ENCODE measurements around the gene USP16. TPM values are rescaled to one million over a fixed set of nuclear protein-coding genes. Genes with fewer than 3 reads are reported as not detected.
A peak's percentile ranks its signal among the peaks of the same experiment; 100 is the strongest.

USP16 gene
- total RNA-seq, 3 donors from 2014 or later: 35.4 to 53.0 (median 35.7) TPM

GRCh38 chr21:29018540-29018939 lies 5.9 kb upstream of the USP16 start:
- Histone ChIP-seq H3K4me1 (peaks cover 0 to 3% of the 10 kb centered on the region in 2 donors), H3K36me3 (no peaks in the 10 kb centered on the region), H3K4me3 (peak overlapping the region; percentile 81 to 90 (median 89)), H3K27me3 (no peaks in the 10 kb centered on the region), H3K27ac (peak overlapping the region; percentile 68 to 77), H3K9me3 (no peaks in the 10 kb centered on the region)
- TF ChIP-seq POLR2A (IDR thresholded peaks at IDR 0.05): no peak
- TF ChIP-seq POLR2AphosphoS5 (IDR thresholded peaks at IDR 0.05): no peak
- no peak for DNase-seq (ENCODE audit: low spot score in 2 of 2)
- intact Hi-C loops (cut with DNase I; ENCODE audit: low total_unique reads): no loop called here

DNA sequence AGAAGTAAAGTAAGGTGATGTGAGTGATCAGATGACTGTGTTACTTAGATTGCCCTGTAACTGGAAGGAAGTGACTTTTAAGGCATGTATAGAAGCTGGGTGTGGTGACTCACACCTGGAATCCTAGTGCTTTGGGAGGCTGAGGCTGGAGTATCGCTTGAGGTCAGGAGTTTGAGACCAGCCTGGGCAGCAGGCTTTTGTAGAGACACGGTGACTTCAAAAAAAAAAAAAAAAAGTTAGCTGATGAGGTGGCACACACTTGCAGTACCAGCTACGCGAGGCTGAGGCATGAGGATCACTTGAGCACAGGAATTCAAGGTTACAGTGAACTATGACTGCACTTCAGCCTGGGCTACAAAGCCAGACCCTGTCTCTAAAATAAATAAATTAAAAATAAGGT lies 2.3 kb upstream of the USP16 start:
- no peaks in the 10 kb centered on the region for H3K36me3 ChIP-seq
- no peak for DNase-seq (ENCODE audit: low spot score in 2 of 2)
- no peak overlapping the region for H3K27ac ChIP-seq
- no peaks in the 10 kb centered on the region for H3K27me3 ChIP-seq
- no peak overlapping the region for H3K4me3 ChIP-seq
- TF ChIP-seq POLR2AphosphoS5 (IDR thresholded peaks at IDR 0.05): no peak
- TF ChIP-seq, protein P1, sequence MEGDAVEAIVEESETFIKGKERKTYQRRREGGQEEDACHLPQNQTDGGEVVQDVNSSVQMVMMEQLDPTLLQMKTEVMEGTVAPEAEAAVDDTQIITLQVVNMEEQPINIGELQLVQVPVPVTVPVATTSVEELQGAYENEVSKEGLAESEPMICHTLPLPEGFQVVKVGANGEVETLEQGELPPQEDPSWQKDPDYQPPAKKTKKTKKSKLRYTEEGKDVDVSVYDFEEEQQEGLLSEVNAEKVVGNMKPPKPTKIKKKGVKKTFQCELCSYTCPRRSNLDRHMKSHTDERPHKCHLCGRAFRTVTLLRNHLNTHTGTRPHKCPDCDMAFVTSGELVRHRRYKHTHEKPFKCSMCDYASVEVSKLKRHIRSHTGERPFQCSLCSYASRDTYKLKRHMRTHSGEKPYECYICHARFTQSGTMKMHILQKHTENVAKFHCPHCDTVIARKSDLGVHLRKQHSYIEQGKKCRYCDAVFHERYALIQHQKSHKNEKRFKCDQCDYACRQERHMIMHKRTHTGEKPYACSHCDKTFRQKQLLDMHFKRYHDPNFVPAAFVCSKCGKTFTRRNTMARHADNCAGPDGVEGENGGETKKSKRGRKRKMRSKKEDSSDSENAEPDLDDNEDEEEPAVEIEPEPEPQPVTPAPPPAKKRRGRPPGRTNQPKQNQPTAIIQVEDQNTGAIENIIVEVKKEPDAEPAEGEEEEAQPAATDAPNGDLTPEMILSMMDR (IDR thresholded peaks at IDR 0.05): no peak
- TF ChIP-seq POLR2A (IDR thresholded peaks at IDR 0.05): no peak
- intact Hi-C loops (cut with DNase I; ENCODE audit: low total_unique reads): no loop called here
- peaks cover 0 to 12% of the 10 kb centered on the region in 2 donors for H3K4me1 ChIP-seq
- H3K9me3 ChIP-seq: no peaks in the 10 kb centered on the region

DNA sequence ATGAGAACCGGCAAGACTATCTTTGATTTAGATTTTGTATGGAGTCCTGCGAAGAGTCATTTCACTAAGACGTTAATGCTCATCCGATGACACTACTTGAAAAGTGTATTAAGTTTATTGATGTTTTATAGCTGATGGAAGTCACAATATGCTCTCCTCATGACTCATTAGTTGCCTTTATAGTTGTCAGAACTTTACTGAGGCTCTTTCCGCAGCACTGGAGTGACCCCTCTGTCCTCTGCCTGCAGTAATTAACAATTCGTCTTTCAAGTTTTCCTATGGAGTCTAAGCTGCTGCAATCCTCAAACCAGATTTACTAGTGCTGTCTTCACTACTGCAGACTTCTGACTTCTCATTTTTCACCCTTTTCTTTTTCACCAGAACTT lies 853 bp downstream of the USP16 start:
- no peak for DNase-seq (ENCODE audit: low spot score in 2 of 2)
- Histone ChIP-seq H3K9me3 (no peaks in the 10 kb centered on the region), H3K27me3 (no peaks in the 10 kb centered on the region), H3K36me3 (no peaks in the 10 kb centered on the region), H3K4me1 (peaks cover 0 to 9% of the 10 kb centered on the region in 2 donors), H3K27ac (peak overlapping the region; percentile 96 to 98), H3K4me3 (peak overlapping the region; percentile 65 to 82 (median 74))
- intact Hi-C loops (cut with DNase I; ENCODE audit: low total_unique reads): no loop called here
- no peak for TF ChIP-seq POLR2AphosphoS5 (IDR thresholded peaks at IDR 0.05)
- TF ChIP-seq, protein P1 (IDR thresholded peaks at IDR 0.05): no peak

GRCh38 chr21:29029524-29029923 lies 5.1 kb downstream of the USP16 start:
- H3K4me3 ChIP-seq: no peak overlapping the region
- no peaks in the 10 kb centered on the region for H3K27me3 ChIP-seq
- TF ChIP-seq POLR2A (IDR thresholded peaks at IDR 0.05): no peak
- TF ChIP-seq, protein P1 (IDR thresholded peaks at IDR 0.05): no peak
- TF ChIP-seq POLR2AphosphoS5 (IDR thresholded peaks at IDR 0.05): no peak
- H3K4me1 ChIP-seq: peaks cover 0 to 9% of the 10 kb centered on the region in 2 donors
- no peaks in the 10 kb centered on the region for H3K9me3 ChIP-seq
- H3K27ac ChIP-seq: no peak overlapping the region
- intact Hi-C loops (cut with DNase I; ENCODE audit: low total_unique reads): no loop called here
- DNase-seq (ENCODE audit: low spot score in 2 of 2): no peak
- no peaks in the 10 kb centered on the region for H3K36me3 ChIP-seq

GRCh38 chr21:29030909-29031308 lies 6.4 kb downstream of the USP16 start:
- Histone ChIP-seq H3K36me3 (no peaks in the 10 kb centered on the region), H3K9me3 (no peaks in the 10 kb centered on the region)

More at GRCh38 chr21:29030909-29031308, 6.4 kb downstream of the USP16 start:
- Histone ChIP-seq H3K27ac (no peak overlapping the region), H3K4me1 (peaks cover 0 to 2% of the 10 kb centered on the region in 2 donors), H3K4me3 (no peak overlapping the region), H3K27me3 (no peaks in the 10 kb centered on the region)
- intact Hi-C loops (cut with DNase I; ENCODE audit: low total_unique reads): no loop called here
- TF ChIP-seq, protein P1 (IDR thresholded peaks at IDR 0.05): no peak
- no peak for DNase-seq (ENCODE audit: low spot score in 2 of 2)

All from breast epithelium (tissue), 4 donors.